ENCODE data around the gene ZFP36L1. TPM values are rescaled to one million over a fixed set of nuclear protein-coding genes. Genes with fewer than 3 reads are reported as not detected.

ZFP36L1 gene, protein sequence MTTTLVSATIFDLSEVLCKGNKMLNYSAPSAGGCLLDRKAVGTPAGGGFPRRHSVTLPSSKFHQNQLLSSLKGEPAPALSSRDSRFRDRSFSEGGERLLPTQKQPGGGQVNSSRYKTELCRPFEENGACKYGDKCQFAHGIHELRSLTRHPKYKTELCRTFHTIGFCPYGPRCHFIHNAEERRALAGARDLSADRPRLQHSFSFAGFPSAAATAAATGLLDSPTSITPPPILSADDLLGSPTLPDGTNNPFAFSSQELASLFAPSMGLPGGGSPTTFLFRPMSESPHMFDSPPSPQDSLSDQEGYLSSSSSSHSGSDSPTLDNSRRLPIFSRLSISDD
- 42.9 and 95.5 TPM in 2 replicates for total RNA-seq (ENCODE audit: low replicate concordance)

DNA sequence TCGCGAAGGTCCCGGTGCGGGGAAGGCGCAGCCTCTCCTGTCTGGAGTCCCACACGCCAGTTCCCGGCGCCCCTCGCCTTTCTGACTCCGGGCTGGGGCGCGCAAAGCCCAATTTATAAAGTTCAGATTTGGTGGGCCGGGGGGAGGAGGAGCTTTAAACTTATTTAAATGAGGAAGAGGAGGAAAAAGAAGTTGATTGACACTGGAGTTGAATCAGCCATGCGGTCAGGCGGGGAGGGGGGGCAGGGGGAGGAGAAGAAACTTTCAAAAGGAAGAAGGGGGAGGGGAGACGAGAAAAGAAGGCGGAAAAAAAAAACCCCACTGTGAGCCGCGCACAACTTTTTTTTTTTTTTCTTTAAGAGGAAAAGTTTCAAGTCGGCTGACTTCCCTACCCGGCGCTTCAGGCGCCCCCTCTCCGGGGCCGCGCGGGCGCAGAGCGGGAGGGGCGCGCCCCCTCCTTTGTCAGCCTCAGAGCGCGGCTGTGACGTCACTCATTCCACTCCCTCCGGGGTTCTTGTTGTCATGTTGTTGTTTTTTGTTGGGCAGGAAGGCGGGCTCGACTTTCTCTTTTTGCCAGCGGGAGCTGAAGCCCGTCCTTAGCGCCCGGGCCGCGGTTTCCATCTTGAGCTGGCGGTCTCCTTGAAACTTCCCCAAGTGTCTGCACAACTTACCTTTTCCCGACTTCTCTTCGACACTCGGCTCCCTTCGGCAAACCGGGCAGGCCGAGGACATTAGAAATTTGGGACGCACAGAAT lies at the start of gene ZFP36L1:
ZFP36L1 (minus strand) TSS at position 89 of the 755 bp plus-strand sequence. CDS start 129 bp downstream, outside the sequence.
- Histone ChIP-seq H4K20me1 (ENCODE audit: low read depth) (peaks cover 47% of the 10 kb centered on the region), H3K4me3 (peak within 1 kb of the TSS; percentile 94), H2AFZ (replicated peaks) (no peak within 1 kb of the TSS), H3F3A (ENCODE audit: low read depth) (peaks cover 98% of the 10 kb centered on the region), H3K79me2 (ENCODE audit: low read depth) (peaks cover 80% of the 10 kb centered on the region), H3K4me2 (peak within 1 kb of the TSS; percentile 97), H3K36me3 (peaks cover 5% of the 10 kb centered on the region), H3K27ac (peak within 1 kb of the TSS; percentile 99), H3K4me1 (peaks cover 37% of the 10 kb centered on the region), H3K9me3 (ENCODE audit: low read depth) (no peaks in the 10 kb centered on the region), H3K9ac (peak within 1 kb of the TSS; percentile 86), H3K27me3 (no peaks in the 10 kb centered on the region)
- peaks cover 33% of the 10 kb centered on the region for H3K27me3 Mint-ChIP-seq (ENCODE audit: insufficient read depth, low read depth)
- H3K36me3 Mint-ChIP-seq, result peaks cover 45% of the 10 kb centered on the region
- H3K4me3 Mint-ChIP-seq, result peak within 1 kb of the TSS; percentile 94
- H3K9me3 Mint-ChIP-seq, result peaks cover 12% of the 10 kb centered on the region
- TF ChIP-seq EZH2phosphoT487 (IDR thresholded peaks at IDR 0.05), result no peak
- TF ChIP-seq, protein P1, sequence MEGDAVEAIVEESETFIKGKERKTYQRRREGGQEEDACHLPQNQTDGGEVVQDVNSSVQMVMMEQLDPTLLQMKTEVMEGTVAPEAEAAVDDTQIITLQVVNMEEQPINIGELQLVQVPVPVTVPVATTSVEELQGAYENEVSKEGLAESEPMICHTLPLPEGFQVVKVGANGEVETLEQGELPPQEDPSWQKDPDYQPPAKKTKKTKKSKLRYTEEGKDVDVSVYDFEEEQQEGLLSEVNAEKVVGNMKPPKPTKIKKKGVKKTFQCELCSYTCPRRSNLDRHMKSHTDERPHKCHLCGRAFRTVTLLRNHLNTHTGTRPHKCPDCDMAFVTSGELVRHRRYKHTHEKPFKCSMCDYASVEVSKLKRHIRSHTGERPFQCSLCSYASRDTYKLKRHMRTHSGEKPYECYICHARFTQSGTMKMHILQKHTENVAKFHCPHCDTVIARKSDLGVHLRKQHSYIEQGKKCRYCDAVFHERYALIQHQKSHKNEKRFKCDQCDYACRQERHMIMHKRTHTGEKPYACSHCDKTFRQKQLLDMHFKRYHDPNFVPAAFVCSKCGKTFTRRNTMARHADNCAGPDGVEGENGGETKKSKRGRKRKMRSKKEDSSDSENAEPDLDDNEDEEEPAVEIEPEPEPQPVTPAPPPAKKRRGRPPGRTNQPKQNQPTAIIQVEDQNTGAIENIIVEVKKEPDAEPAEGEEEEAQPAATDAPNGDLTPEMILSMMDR (IDR thresholded peaks at IDR 0.05), result no peak
- no peak for TF ChIP-seq EZH2 (IDR thresholded peaks at IDR 0.05)
- H3K27ac Mint-ChIP-seq, result peak within 1 kb of the TSS; percentile 100
- H3K4me1 Mint-ChIP-seq, result peaks cover 49% of the 10 kb centered on the region
- DNase-seq (ENCODE audit: low spot score), result peak; percentile 99

DNA sequence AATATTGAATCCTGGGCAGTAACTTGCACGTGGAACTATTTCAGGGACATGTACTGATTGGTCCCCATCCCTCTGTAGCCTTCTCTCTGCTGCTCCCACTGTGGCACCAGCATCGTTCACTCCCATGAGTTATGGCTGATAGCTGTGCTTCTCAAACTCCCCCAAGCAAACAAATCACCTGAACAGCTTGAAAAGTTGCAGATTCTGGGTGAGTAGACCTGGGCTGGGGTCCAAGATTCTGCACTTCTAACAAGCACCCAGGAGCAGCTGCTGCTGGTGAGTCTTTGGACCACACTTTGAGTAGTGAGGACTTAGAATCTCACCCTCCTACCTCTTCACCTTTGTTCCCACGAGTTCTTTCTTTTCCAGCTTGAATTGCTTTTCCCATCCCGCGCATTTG lies 49.4 kb upstream of the ZFP36L1 start:
- DNase-seq (ENCODE audit: low spot score), result no peak
- Histone ChIP-seq H3K36me3 (no peaks in the 10 kb centered on the region), H3K27ac (no peak overlapping the region), H2AFZ (replicated peaks) (no peak overlapping the region), H3K4me3 (no peak overlapping the region), H3K4me2 (no peak overlapping the region), H3K27me3 (no peaks in the 10 kb centered on the region), H4K20me1 (ENCODE audit: low read depth) (no peaks in the 10 kb centered on the region), H3K9me3 (ENCODE audit: low read depth) (no peaks in the 10 kb centered on the region), H3F3A (ENCODE audit: low read depth) (no peaks in the 10 kb centered on the region), H3K9ac (no peak overlapping the region), H3K4me1 (no peaks in the 10 kb centered on the region), H3K79me2 (ENCODE audit: low read depth) (no peaks in the 10 kb centered on the region)
- peaks cover 13% of the 10 kb centered on the region for H3K9me3 Mint-ChIP-seq
- H3K4me1 Mint-ChIP-seq, result peaks cover 17% of the 10 kb centered on the region
- H3K4me3 Mint-ChIP-seq, result no peak overlapping the region
- peaks cover 8% of the 10 kb centered on the region for H3K36me3 Mint-ChIP-seq
- TF ChIP-seq EZH2phosphoT487 (IDR thresholded peaks at IDR 0.05) (no peak), EZH2 (IDR thresholded peaks at IDR 0.05) (no peak)
- TF ChIP-seq, protein P1 (IDR thresholded peaks at IDR 0.05), result no peak
- no peak overlapping the region for H3K27ac Mint-ChIP-seq
- H3K27me3 Mint-ChIP-seq (ENCODE audit: insufficient read depth, low read depth), result peaks cover 6% of the 10 kb centered on the region

DNA sequence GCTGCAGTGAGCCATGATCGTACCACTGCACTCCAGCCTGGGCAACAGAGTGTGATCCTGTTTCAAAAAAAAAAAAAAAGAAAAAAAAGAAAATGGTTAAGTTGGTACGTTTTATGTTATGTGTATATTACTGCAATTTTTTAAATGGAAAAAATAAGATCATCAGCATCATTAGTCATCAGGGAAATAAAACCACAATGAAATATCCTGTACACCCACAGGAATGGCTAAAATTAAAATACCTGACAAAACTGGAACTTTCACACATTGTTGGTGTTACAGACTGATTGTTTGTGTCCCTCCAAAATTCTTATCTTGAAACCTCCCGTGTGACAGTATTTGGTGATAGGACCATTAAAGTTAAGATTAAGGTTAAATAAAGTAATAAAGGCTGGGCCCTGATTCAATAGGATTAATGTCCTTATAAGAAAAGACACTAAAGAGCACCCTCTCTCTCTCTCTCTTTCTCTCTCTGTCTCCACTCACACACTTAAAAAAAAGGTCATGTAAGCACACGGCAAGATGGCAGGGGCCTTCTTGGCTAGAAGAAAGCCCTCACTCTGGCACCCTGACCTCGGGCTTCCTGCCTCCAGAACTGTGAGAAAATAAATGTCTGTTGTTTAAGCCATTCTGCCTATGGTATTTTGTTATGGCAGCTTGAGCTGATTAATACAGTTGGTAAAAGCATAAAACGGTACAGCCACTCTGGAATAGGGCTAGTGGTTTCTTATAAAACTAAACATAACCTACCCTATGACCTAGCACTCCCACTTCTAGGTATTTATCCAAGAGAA lies 48.3 kb upstream of the ZFP36L1 start:
- Histone ChIP-seq H3K27me3 (no peaks in the 10 kb centered on the region), H3K79me2 (ENCODE audit: low read depth) (no peaks in the 10 kb centered on the region), H3K9me3 (ENCODE audit: low read depth) (no peaks in the 10 kb centered on the region), H3K4me2 (no peak overlapping the region), H3K36me3 (no peaks in the 10 kb centered on the region), H3K27ac (no peak overlapping the region), H4K20me1 (ENCODE audit: low read depth) (no peaks in the 10 kb centered on the region), H3K4me3 (no peak overlapping the region), H3K4me1 (no peaks in the 10 kb centered on the region), H3F3A (ENCODE audit: low read depth) (no peaks in the 10 kb centered on the region), H3K9ac (no peak overlapping the region), H2AFZ (replicated peaks) (no peak overlapping the region)
- peaks cover 6% of the 10 kb centered on the region for H3K27me3 Mint-ChIP-seq (ENCODE audit: insufficient read depth, low read depth)
- H3K36me3 Mint-ChIP-seq, result peaks cover 15% of the 10 kb centered on the region
- H3K9me3 Mint-ChIP-seq, result peaks cover 23% of the 10 kb centered on the region
- H3K4me3 Mint-ChIP-seq, result no peak overlapping the region
- no peak for DNase-seq (ENCODE audit: low spot score)
- TF ChIP-seq EZH2 (IDR thresholded peaks at IDR 0.05), result no peak
- TF ChIP-seq, protein P1 (IDR thresholded peaks at IDR 0.05), result no peak
- no peak for TF ChIP-seq EZH2phosphoT487 (IDR thresholded peaks at IDR 0.05)
- H3K27ac Mint-ChIP-seq, result no peak overlapping the region
- H3K4me1 Mint-ChIP-seq, result peaks cover 17% of the 10 kb centered on the region
